ENCODE results near the gene AAGAB.

- TF ChIP-seq, protein P1, sequence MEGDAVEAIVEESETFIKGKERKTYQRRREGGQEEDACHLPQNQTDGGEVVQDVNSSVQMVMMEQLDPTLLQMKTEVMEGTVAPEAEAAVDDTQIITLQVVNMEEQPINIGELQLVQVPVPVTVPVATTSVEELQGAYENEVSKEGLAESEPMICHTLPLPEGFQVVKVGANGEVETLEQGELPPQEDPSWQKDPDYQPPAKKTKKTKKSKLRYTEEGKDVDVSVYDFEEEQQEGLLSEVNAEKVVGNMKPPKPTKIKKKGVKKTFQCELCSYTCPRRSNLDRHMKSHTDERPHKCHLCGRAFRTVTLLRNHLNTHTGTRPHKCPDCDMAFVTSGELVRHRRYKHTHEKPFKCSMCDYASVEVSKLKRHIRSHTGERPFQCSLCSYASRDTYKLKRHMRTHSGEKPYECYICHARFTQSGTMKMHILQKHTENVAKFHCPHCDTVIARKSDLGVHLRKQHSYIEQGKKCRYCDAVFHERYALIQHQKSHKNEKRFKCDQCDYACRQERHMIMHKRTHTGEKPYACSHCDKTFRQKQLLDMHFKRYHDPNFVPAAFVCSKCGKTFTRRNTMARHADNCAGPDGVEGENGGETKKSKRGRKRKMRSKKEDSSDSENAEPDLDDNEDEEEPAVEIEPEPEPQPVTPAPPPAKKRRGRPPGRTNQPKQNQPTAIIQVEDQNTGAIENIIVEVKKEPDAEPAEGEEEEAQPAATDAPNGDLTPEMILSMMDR (conservative IDR thresholded peaks at IDR 0.05 in 1 of 2, IDR thresholded peaks at IDR 0.05 in 1 of 2; ENCODE audit: low read depth in 1 of 2, low read length in 2 of 2): no peak
- TF ChIP-seq EZH2 (IDR thresholded peaks at IDR 0.05; ENCODE audit: low read length, missing control alignments): no peak
Measured at GRCh38 chr15:67170143-67170925, 84.1 kb downstream of the AAGAB start.

Measured in fibroblast of lung (primary cell).